OCI-M2 (cell line): ENCODE data around the gene CHD6.

Experiments used
- DNase-seq: peaks from one replicate; lab custom pipeline; 2025; ENCODE audit not compliant: unreplicated experiment; lab: John Stamatoyannopoulos, UW

Gene CHD6

DNA sequence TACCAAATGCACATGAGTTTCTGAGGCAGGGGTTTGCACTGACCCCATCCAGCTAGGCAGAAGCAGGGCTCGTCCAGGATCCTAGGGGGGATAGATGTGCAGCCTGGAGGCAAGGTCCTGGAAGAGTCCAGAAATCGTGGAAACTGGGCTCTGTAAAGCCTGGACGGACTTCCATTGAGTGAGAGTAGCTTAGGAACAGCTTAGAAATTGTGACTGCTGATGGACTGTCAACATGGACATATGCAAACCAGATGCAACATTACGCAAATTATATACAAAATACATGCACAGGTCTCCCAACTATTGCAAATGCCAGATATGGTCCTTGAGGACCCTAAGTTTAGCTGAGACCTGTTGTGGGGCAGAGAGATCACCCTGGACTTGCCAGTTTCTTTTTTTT is 246.8 kb downstream of the CHD6 start:
- no peak for DNase-seq

DNA sequence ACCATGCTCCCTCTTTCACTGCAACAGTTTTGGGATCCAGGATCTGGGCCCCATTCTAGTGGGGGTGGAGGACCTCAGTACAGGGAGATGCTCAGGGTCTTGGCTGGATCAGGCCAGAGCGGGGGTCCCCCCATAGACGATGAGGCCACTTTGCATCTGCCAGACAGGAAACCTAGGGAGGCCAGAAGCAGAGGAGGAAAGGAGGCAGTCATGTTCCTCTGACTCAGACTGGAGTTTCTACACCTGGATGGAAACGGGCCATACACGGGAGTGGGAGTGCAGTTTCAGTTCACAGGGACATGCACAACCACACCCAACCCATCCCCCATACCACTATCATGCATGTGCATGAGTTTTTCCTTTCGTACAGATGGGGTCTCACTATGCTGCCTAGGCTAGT is 248.0 kb downstream of the CHD6 start:
- no peak for DNase-seq

DNA sequence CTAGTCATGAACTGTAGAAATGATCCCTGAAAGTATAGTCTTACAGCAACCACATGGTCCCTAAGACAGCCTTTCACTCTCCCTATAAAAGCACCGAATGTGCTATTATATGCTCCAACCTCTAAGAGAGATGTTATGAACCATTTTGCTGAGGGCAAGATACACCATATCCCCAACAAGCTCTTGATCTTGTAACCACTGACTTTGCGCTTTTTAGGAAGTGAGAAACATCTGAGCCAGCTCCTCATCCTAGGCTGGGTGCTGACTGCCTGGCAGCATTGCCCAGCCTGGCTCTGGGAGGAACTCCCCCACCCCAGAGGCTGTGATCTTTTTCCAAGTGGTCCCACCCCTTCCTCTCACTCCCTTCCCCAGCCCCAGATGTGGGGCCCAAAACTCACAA is 248.5 kb downstream of the CHD6 start:
- no peak for DNase-seq

DNA sequence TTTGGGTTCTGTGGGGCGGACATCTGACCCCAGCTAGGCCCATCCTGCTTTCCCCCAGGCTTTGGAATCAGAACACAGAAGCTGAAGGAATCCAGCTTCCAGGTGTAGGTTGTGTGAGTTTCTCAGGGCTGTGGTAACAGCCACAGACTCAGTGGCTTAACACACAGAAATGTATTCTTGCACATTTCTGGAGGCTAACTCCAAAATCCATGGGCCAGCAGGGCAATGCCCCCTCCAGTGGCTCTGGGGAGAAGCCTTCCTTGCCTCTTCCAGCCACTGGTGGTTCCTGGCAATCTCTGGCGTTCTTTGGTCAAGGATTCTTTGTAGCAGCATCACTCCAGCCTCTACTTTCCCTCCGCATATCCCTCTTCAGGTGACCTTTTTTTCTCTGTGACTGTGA is 250.2 kb downstream of the CHD6 start:
- no peak for DNase-seq

DNA sequence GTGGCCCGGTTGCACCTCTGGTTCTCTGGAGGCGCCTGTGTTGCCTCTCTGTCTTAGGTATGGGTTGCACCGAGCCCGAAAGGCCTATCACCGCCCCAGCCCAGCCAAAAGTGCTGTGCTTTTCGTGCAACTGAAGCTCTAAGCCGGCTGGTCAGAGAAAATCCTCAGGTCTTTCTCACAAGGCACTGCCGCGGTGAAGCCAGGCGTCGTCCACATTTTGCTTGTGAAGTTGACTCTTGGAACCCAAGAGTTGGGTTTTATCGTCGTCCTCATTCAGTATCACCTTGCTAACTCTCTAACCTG is 250.8 kb downstream of the CHD6 start:
- DNase-seq, result no peak

DNA sequence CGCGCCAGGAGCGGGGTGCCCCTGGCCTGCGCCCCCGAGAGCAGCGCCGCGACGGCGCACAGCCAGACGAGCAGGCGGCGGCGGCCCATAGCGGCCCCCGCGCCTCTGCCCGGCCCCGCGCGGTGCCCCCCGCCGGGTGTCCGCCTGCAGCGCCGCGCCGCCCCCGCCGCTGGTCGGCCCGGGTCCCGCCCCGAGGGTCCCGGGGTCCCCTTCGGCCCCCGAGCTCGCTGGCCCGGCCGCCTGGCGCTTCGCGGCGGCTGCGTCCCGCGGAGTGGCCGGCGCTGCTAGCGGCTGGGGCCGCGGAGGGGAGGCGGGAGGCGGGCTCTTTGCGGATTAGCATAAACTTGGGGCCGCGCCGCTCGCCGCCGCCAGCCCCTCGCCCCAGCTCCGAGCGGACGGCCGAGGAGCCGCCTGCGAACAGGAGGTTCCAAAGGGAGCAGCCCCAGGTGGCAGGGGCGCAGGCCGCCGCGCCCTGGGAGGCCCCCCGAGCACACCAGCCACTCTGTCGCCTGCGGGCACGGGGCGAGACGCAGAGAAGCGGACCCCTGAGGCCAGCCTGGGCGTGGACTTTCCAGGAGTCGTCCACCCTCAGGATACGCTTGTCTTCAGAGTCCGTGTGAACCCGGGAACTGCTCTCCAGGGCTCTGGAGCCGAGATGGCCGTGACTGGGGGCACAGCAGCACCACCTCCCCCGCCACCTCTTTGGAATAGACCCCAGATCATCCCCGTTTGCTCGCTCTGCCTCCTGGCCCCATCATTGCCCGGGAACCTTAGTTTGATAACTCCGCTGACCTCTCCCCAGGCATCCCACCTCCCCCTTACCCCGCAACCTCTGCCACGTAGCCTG is 251.4 kb downstream of the CHD6 start, which contains the start of gene EMILIN3:
EMILIN3 (minus strand) TSS at position 273 of the 847 bp plus-strand sequence; CDS start at position 89, 184 bp downstream.
- DNase-seq, result no peak

DNA sequence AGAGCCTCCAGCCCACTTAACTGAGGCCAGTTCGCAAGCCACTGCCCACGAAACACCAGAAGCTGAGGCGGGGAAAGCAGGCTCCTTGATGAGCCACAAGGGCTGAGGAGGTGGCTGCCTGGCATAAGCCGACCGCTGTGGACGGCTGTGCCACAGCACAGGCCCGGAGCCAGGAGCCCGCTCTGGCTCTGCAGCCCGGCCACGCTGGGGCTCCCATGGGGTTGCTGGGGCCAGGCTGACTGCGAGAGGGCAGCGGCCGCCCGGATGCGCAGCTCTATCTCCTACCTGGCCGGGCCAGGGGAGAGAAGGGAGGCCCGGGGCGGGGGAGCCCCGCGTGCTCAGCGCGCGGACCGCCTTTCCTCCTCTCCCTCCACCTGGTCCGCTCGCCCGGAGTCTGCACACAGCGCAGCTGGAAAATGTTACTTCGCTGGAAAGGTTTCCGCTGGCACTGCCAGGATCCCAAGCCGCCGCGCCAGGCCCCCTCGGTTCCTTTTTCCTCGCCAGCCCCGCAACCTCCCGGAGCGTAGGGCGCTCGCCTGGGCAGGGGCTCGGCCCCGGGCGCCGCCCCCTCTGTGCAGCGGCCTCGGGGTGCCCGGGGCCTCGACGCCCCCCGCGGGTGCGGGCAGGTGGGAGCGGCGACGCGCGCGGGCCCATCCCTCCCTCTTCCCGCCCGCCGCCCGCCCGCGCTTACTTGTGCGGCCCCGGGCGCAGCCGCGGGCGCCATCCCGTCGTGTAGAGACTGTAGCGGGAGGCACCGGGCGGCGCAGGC is 252.2 kb downstream of the CHD6 start:
- no peak for DNase-seq

DNA sequence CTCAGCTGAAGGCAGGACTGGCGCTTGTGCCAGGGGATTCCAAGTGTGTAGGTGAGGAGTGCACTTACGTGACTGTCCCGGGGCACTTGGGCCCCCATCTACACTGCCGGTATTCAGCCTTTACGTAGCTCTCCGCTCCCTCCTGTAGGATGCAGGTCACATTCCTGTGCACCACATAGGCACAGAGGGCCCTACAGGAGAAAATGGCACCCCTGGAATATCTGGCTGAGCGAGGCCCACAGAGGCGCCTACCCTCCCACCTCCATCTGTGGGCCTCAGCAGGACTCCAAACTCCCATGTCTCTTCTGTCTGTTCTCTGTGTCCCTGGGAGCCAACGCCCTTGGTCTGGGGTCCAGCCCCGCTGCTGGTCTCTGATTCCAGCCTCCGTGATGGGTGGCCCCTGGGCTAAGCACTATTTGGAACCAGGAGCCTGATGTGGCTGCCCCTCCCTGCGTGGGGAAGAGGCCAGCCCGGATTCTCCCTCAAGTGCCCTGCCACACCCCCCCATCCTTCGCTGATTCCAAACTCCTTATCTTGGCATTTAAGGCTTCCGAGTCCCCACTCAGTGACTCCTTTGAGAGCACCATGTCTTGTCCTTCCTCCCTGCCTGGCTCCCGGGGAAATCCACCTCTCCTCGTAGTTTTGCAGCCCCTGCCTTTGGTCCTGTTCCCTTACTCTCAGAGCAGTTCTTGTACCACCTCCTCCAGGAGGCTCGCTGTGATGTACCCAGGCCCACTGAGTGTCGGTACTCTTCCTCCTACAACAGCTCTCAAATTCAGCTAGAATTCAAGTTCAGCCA is 253.0 kb downstream of the CHD6 start:
- DNase-seq, result no peak

DNA sequence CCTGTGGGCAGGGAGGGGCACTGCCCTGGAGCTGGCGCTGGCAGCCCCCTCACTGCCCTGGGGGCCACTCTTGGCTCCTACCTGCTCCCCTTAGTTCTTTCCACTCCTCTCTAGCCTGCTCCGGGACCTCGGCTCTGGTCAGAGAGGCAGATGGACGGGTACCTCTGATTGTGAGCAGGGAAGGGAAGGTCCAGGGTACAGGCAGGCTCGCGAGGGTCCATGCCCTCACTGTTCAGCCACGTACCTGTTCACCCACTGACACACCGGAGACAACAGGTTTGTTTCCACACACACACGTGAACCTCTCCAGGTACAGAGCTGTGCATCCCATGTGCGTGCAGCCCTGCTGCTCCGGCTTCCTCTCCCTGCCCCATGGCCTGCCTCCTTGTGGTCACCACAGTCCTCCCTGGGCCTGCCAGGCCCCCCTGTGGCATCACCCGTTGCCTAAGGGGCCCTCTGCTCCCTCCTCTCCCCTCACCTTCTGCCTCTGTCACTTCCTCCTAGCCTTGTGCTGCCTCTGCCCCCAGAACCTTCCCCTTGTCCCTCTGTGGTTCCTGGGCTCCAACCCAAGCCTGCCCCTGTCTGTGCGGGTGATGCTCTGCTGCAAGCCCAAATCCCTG is 253.8 kb downstream of the CHD6 start:
- no peak for DNase-seq

DNA sequence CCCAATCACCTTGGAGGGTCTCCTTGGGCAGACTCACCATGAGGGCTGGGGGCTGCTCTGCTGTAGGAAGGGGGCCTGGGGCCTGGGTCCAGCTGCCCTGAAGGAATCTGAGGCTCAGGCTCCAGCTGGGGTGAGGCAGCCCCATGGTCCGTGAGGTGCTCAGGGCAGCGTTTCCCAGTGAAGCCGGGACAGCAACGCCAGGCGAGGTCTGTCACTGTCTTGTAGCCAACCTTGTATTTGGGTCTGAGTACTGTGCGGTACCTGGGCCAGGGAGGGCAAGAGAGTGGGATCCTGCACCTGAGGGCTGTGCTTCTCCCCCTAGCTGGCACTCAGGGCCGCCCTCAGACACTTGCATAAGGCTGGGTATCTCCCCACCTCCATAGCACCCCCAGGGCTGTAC is 254.6 kb downstream of the CHD6 start:
- no peak for DNase-seq

DNA sequence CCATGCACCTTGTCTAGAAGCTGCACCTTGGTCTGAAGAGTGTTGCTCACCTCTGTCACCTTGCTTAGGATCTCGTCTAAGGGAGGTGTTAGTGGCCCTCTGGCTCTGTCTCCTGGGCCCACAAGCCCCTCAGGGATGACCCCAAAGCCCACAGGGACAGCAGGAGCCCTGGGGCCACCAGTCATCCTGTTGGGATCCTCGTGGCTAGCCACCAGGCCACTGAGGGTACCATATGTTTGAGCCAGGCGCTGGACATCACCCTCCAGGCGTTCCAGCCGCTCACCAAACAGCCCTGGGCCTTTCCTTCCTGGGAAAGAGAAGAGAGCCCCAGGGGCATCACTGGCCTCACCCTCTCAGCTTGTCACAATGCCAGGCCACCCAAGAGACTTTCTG is 255.4 kb downstream of the CHD6 start:
- DNase-seq, result no peak

DNA sequence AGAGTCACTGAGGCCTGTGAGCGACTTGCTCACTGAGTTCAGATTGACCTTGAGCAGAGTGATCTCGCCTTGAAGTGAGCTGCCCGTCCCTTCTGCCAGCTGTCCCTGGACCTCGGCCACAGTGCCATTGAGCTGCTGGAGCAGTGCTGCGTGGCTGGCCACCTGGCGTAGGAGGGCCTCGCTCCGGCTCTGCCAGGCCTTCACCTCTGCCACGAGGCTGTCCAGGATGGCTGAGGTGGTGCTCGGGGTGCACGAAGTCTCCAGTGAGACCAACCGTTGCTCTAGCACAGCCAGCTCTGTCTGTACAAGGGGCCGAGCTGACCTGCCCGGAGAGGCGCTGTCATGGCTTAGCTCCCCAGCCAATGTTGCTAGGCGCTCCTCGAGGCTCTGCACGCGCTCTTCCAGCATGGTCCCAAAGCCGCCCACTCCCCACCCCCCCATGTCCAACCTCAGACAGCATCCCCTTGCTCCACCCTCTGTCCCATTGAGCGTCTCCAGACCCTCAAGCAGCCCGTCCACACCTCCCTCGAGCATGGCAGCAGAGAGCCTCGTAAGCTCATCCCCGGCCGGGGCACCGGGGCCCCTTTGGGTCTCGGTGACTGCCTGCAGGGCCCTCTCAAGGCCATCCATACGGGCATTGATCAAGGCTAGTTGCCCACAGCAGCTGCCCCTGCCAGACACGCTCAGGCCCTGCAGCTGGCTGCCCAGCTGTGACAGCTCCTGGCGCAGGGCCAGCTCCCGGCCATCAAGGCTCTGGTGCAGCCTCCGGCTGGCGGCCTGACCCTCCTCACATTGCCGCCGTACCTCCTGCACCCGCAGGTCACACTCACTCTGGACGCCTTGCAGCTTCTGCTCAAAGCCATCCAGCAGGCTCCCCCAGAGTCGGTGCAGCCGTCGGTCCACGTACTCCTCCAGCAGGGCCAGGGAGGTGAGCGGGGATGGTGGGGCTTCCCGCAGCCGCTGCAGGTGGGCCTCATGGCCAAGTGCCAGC is 256.1 kb downstream of the CHD6 start:
- no peak for DNase-seq

DNA sequence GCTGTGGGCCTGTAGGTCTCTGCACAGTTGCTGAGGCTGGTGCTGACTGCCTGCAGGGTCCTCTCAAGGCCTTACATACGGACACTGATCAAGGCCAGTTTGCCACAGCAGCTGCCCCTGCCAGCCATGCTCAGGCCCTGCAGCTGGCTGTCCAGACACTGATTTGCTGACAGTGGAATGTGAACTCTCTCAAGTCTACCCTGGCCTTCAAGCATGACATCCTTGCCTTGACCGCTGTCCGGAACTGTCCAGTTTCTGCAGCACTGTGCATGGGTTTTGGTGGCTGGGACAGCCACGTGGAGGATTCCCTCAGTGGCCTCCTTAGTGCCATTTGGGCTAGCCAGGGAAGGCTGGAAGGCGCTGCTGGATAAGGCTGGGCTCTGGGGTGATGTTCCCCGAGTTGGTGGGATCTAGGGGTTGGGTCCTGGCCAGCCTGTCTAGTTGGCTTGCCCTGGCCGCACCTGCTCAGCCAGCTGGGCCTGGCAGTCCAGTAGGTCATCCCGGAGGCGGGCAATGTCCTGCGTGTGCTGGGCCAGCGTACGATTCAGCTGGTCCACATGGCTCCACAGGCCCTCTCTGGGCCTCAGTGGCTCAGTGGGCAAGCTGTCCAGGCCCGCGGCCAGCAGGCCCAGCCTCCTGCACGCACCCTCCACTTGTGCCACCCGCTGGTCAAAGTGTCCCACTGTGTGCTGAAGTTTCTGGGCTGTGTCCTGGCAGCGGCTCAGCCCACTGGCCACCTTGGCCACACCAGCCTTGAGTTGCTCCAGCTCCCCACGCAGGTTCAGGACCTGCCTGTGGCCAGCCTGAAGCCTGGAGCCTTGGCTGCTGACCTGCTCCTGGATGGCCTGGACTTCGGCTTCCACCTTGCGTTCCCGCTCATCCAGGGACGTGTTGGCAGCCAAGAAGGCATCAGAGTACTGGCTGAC is 257.1 kb downstream of the CHD6 start:
- DNase-seq, result no peak

DNA sequence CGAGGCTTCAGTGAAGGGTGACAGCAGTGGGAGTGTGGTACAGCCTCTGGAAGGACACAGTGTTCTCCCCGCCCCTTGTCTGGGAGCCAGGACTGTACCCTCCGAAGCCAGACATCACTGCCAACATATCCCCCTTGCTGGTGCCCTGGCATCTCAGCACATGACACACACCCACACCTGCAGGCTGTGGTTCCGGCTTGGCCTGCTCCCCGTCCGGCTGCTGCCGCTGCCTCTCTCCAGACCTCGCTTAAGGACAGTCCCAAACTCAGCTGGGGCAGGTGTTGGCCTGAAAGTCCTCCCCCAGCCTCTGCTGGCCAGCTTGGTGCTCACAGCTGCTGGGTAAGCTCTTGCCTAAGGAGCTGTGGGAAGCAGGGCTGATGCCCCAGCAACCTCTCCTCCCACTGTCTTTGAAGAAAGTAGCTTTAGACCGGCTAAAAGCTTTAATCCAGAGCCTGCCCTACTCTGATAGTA is 258.6 kb downstream of the CHD6 start:
- no peak for DNase-seq

DNA sequence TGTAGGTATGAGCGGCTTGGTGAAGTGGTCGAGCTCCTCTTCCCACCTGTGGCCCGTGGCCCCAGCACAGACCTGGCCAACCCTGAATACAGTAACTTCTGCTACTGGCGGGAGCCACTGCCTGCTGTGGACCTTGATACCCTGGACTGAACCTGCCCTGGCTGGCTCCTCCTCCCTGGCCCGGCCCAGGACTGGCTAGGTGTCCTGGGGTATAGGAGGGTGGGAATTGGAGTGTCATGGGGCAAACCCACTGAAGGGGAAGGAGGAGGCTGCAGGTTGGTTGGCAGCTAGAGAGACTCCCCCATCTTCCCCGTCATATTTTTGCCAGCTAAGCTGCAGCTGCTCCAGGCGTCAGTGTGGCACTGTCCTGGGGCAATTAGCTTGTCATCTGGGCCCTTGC is 259.5 kb downstream of the CHD6 start:
- DNase-seq, result no peak

DNA sequence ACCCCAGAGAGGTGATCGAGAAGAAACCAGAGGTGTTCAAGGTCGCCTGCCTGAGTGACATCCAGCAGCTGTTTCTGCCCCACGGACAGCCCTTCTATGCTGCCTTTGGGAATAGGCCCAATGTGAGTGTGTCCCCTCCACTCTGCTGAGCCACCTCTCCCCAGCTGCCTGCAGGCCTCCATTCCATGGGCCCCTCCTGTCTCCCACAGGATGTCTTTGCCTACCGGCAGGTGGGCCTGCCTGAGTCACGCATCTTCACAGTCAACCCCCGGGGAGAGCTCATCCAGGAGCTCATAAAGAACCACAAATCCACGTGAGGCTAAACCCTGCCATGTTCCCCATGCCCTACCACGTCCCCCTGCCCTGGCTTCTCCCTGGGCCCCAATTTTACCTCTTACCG is 259.9 kb downstream of the CHD6 start:
- DNase-seq, result no peak

DNA sequence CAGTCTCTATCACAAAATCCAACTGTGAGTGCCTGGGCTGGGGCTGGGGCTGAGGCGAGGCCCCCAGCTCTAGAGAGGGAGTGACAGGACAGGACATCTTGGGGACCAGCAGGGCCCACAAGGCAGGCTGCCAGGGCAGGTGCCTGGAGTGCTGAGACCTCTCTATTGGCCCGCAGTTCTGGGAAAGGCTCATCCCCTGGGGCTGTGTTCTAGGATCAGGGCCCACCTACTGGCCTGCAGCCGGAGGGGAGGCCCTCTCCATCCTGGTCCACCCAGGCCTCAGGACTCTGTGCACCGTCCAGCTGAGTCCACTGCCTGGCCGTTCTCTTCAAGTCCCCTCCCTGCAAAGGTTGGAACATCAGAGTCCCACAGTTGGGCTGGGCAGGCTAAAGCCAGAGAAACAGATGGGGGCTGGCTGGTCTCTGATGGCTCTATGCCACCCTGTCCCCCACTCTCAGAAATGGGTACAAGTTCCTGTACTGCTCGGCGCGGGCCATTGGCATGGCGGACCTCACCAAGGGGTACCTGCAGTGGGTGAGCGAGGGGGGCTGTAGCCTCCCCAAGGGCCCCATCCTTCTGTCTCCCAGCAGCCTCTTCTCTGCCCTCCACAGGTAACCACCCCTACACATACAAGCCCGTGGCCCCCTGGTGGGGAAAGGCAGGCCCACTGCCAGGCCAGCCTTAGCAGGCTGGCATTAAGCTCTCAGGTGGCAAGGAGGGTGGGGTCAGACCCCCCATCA is 260.6 kb downstream of the CHD6 start:
- no peak for DNase-seq

DNA sequence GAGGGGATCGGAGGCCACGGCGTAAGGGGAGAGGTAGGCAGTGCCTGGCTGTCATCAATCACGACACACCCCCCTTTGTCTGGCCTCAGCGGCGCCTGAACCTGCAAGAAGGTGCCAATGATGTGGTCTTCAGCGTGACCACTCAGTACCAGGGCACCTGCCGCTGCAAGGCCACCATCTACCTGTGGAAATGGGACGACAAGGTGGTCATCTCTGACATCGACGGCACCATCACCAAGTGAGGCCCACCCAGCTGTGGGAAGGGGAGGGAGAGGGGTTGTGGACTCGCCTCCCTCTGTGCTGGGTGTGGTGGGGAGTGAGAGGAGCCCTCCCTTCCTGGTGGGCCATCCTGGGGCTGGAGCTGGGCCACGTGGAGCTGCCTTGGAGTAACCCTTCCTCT is 261.2 kb downstream of the CHD6 start:
- no peak for DNase-seq
